ENCODE data around the gene OR56A3.
"Not testable (repeated sequence)": the region's sequence is repeated elsewhere in the genome, so short reads cannot be mapped to it uniquely, and the experiment has no call there.

OR56A3 gene

GRCh38 chr11:5931061-5931460, 11.0 kb upstream of the OR56A3 start:
- Histone ChIP-seq H3K4me1 (ENCODE audit: control insufficient read depth, insufficient read depth, low read length) (no peaks in the 10 kb centered on the region), H3K4me3 (ENCODE audit: low read length in 2 of 2) (no peak overlapping the region), H3K9ac (ENCODE audit: low read length in 2 of 2) (no peak overlapping the region), H3K36me3 (ENCODE audit: control insufficient read depth in 2 of 2, insufficient read depth in 2 of 2, low read length in 2 of 2) (no peaks in the 10 kb centered on the region), H3K9me3 (ENCODE audit: control insufficient read depth in 2 of 2, low read length in 2 of 2) (peaks cover 0 to 13% of the 10 kb centered on the region in 2 donors), H3K27me3 (ENCODE audit: control insufficient read depth in 1 of 2, insufficient read depth in 2 of 2, low read length in 2 of 2) (no peaks in the 10 kb centered on the region), H3K27ac (ENCODE audit: low read length) (no peak overlapping the region)

- Histone ChIP-seq H3K27ac (ENCODE audit: low read length) (no peak overlapping the region), H3K4me3 (ENCODE audit: low read length in 2 of 2) (no peak overlapping the region), H3K9ac (ENCODE audit: low read length in 2 of 2) (no peak overlapping the region), H3K27me3 (ENCODE audit: control insufficient read depth in 1 of 2, insufficient read depth in 2 of 2, low read length in 2 of 2) (no peaks in the 10 kb centered on the region), H3K4me1 (ENCODE audit: control insufficient read depth, insufficient read depth, low read length) (no peaks in the 10 kb centered on the region), H3K9me3 (ENCODE audit: control insufficient read depth in 2 of 2, low read length in 2 of 2) (peaks cover 0 to 16% of the 10 kb centered on the region in 2 donors), H3K36me3 (ENCODE audit: control insufficient read depth in 2 of 2, insufficient read depth in 2 of 2, low read length in 2 of 2) (no peaks in the 10 kb centered on the region)
Observed at GRCh38 chr11:5932671-5933070, 9.4 kb upstream of the OR56A3 start.

GRCh38 chr11:5933116-5933515, 8.9 kb upstream of the OR56A3 start:
- no peak overlapping the region for H3K9ac ChIP-seq (ENCODE audit: low read length in 2 of 2)
- H3K4me3 ChIP-seq (ENCODE audit: low read length in 2 of 2), result no peak overlapping the region
- no peak overlapping the region for H3K27ac ChIP-seq (ENCODE audit: low read length)
- peaks cover 0 to 16% of the 10 kb centered on the region in 2 donors for H3K9me3 ChIP-seq (ENCODE audit: control insufficient read depth in 2 of 2, low read length in 2 of 2)
- no peaks in the 10 kb centered on the region for H3K4me1 ChIP-seq (ENCODE audit: control insufficient read depth, insufficient read depth, low read length)
- H3K27me3 ChIP-seq (ENCODE audit: control insufficient read depth in 1 of 2, insufficient read depth in 2 of 2, low read length in 2 of 2), result no peaks in the 10 kb centered on the region
- no peaks in the 10 kb centered on the region for H3K36me3 ChIP-seq (ENCODE audit: control insufficient read depth in 2 of 2, insufficient read depth in 2 of 2, low read length in 2 of 2)

GRCh38 chr11:5937868-5938602, 4.0 kb upstream of the OR56A3 start:
- Histone ChIP-seq H3K27ac (ENCODE audit: low read length) (no peak overlapping the region), H3K4me3 (ENCODE audit: low read length in 2 of 2) (no peak overlapping the region)

GRCh38 chr11:5938603-5938965, 3.5 kb upstream of the OR56A3 start:
- peaks cover 0 to 2% of the 10 kb centered on the region in 2 donors for H3K27me3 ChIP-seq (ENCODE audit: control insufficient read depth in 1 of 2, insufficient read depth in 2 of 2, low read length in 2 of 2)

More at GRCh38 chr11:5937868-5938602, 4.0 kb upstream of the OR56A3 start:
- Histone ChIP-seq H3K9ac (ENCODE audit: low read length in 2 of 2) (no peak overlapping the region), H3K36me3 (ENCODE audit: control insufficient read depth in 2 of 2, insufficient read depth in 2 of 2, low read length in 2 of 2) (no peaks in the 10 kb centered on the region), H3K27me3 (ENCODE audit: control insufficient read depth in 1 of 2, insufficient read depth in 2 of 2, low read length in 2 of 2) (peaks cover 0 to 2% of the 10 kb centered on the region in 2 donors), H3K4me1 (ENCODE audit: control insufficient read depth, insufficient read depth, low read length) (no peaks in the 10 kb centered on the region), H3K9me3 (ENCODE audit: control insufficient read depth in 2 of 2, low read length in 2 of 2) (peaks cover 0 to 3% of the 10 kb centered on the region in 2 donors)

GRCh38 chr11:5940748-5941147, 1.3 kb upstream of the OR56A3 start:
- H3K27ac ChIP-seq (ENCODE audit: low read length), result no peak overlapping the region
- peaks cover 0 to 2% of the 10 kb centered on the region in 2 donors for H3K27me3 ChIP-seq (ENCODE audit: control insufficient read depth in 1 of 2, insufficient read depth in 2 of 2, low read length in 2 of 2)
- no peak overlapping the region for H3K9ac ChIP-seq (ENCODE audit: low read length in 2 of 2)
- H3K36me3 ChIP-seq (ENCODE audit: control insufficient read depth in 2 of 2, insufficient read depth in 2 of 2, low read length in 2 of 2), result no peaks in the 10 kb centered on the region
- H3K9me3 ChIP-seq (ENCODE audit: control insufficient read depth in 2 of 2, low read length in 2 of 2), result peaks cover 0 to 3% of the 10 kb centered on the region in 2 donors
- H3K4me3 ChIP-seq (ENCODE audit: low read length in 2 of 2), result no peak overlapping the region
- H3K4me1 ChIP-seq (ENCODE audit: control insufficient read depth, insufficient read depth, low read length), result no peaks in the 10 kb centered on the region

More at GRCh38 chr11:5938603-5938965, 3.5 kb upstream of the OR56A3 start:
- H3K27ac ChIP-seq (ENCODE audit: low read length), result no peak overlapping the region
- H3K36me3 ChIP-seq (ENCODE audit: control insufficient read depth in 2 of 2, insufficient read depth in 2 of 2, low read length in 2 of 2), result no peaks in the 10 kb centered on the region
- no peaks in the 10 kb centered on the region for H3K4me1 ChIP-seq (ENCODE audit: control insufficient read depth, insufficient read depth, low read length)
- no peak overlapping the region for H3K9ac ChIP-seq (ENCODE audit: low read length in 2 of 2)
- peaks cover 0 to 3% of the 10 kb centered on the region in 2 donors for H3K9me3 ChIP-seq (ENCODE audit: control insufficient read depth in 2 of 2, low read length in 2 of 2)
- no peak overlapping the region for H3K4me3 ChIP-seq (ENCODE audit: low read length in 2 of 2)

GRCh38 chr11:5955586-5955985, 13.5 kb downstream of the OR56A3 start:
- Histone ChIP-seq H3K27ac (ENCODE audit: low read length) (no peak overlapping the region), H3K4me1 (ENCODE audit: control insufficient read depth, insufficient read depth, low read length) (no peaks in the 10 kb centered on the region), H3K36me3 (ENCODE audit: control insufficient read depth in 2 of 2, insufficient read depth in 2 of 2, low read length in 2 of 2) (no peaks in the 10 kb centered on the region), H3K9ac (ENCODE audit: low read length in 2 of 2) (no peak overlapping the region), H3K4me3 (ENCODE audit: low read length in 2 of 2) (no peak overlapping the region), H3K9me3 (ENCODE audit: control insufficient read depth in 2 of 2, low read length in 2 of 2) (no peaks in the 10 kb centered on the region), H3K27me3 (ENCODE audit: control insufficient read depth in 1 of 2, insufficient read depth in 2 of 2, low read length in 2 of 2) (no peaks in the 10 kb centered on the region)

GRCh38 chr11:5960704-5961320, 18.8 kb downstream of the OR56A3 start:
- H3K27me3 ChIP-seq (ENCODE audit: control insufficient read depth in 1 of 2, insufficient read depth in 2 of 2, low read length in 2 of 2); H3K4me3 ChIP-seq (ENCODE audit: low read length in 2 of 2); H3K9me3 ChIP-seq (ENCODE audit: control insufficient read depth in 2 of 2, low read length in 2 of 2); H3K9ac ChIP-seq (ENCODE audit: low read length in 2 of 2); H3K4me1 ChIP-seq (ENCODE audit: control insufficient read depth, insufficient read depth, low read length); H3K36me3 ChIP-seq (ENCODE audit: control insufficient read depth in 2 of 2, insufficient read depth in 2 of 2, low read length in 2 of 2); H3K27ac ChIP-seq (ENCODE audit: low read length): not testable (repeated sequence)

- Histone ChIP-seq H3K4me3 (ENCODE audit: low read length in 2 of 2) (no peak overlapping the region), H3K4me1 (ENCODE audit: control insufficient read depth, insufficient read depth, low read length) (no peaks in the 10 kb centered on the region), H3K27ac (ENCODE audit: low read length) (no peak overlapping the region), H3K36me3 (ENCODE audit: control insufficient read depth in 2 of 2, insufficient read depth in 2 of 2, low read length in 2 of 2) (no peaks in the 10 kb centered on the region), H3K9ac (ENCODE audit: low read length in 2 of 2) (no peak overlapping the region), H3K27me3 (ENCODE audit: control insufficient read depth in 1 of 2, insufficient read depth in 2 of 2, low read length in 2 of 2) (no peaks in the 10 kb centered on the region), H3K9me3 (ENCODE audit: control insufficient read depth in 2 of 2, low read length in 2 of 2) (peaks cover 5% of the 10 kb centered on the region in 2 donors)
Observed at GRCh38 chr11:5966958-5967357, 24.9 kb downstream of the OR56A3 start.

GRCh38 chr11:5967708-5968107, 25.7 kb downstream of the OR56A3 start:
- Histone ChIP-seq H3K27ac (ENCODE audit: low read length) (no peak overlapping the region), H3K9me3 (ENCODE audit: control insufficient read depth in 2 of 2, low read length in 2 of 2) (peaks cover 5% of the 10 kb centered on the region in 2 donors), H3K4me1 (ENCODE audit: control insufficient read depth, insufficient read depth, low read length) (no peaks in the 10 kb centered on the region), H3K36me3 (ENCODE audit: control insufficient read depth in 2 of 2, insufficient read depth in 2 of 2, low read length in 2 of 2) (no peaks in the 10 kb centered on the region), H3K9ac (ENCODE audit: low read length in 2 of 2) (no peak overlapping the region), H3K27me3 (ENCODE audit: control insufficient read depth in 1 of 2, insufficient read depth in 2 of 2, low read length in 2 of 2) (no peaks in the 10 kb centered on the region), H3K4me3 (ENCODE audit: low read length in 2 of 2) (no peak overlapping the region)

GRCh38 chr11:5968394-5968793, 26.3 kb downstream of the OR56A3 start, which contains the start of gene OR56A5:
Gene OR56A5, minus strand, starts transcription at chr11:5968494. Its CDS starts 0 bp downstream, at chr11:5968494.
- no peak within 1 kb of the TSS for H3K27ac ChIP-seq (ENCODE audit: low read length)
- no peaks in the 10 kb centered on the region for H3K36me3 ChIP-seq (ENCODE audit: control insufficient read depth in 2 of 2, insufficient read depth in 2 of 2, low read length in 2 of 2)
- H3K4me3 ChIP-seq (ENCODE audit: low read length in 2 of 2), result no peak within 1 kb of the TSS
- H3K27me3 ChIP-seq (ENCODE audit: control insufficient read depth in 1 of 2, insufficient read depth in 2 of 2, low read length in 2 of 2), result no peaks in the 10 kb centered on the region
- H3K9ac ChIP-seq (ENCODE audit: low read length in 2 of 2), result no peak within 1 kb of the TSS
- peaks cover 3 to 5% of the 10 kb centered on the region in 2 donors for H3K9me3 ChIP-seq (ENCODE audit: control insufficient read depth in 2 of 2, low read length in 2 of 2)
- no peaks in the 10 kb centered on the region for H3K4me1 ChIP-seq (ENCODE audit: control insufficient read depth, insufficient read depth, low read length)
